Fibroblast of peridontal ligament (primary cell): ENCODE results near the gene PKP4.

ENCODE experiments used
- DNase-seq: peaks from one replicate; pipeline ENCODE4 v3.0.0-alpha.2; 2010; ENCODE audit errors: extremely low read depth

Gene PKP4

DNA sequence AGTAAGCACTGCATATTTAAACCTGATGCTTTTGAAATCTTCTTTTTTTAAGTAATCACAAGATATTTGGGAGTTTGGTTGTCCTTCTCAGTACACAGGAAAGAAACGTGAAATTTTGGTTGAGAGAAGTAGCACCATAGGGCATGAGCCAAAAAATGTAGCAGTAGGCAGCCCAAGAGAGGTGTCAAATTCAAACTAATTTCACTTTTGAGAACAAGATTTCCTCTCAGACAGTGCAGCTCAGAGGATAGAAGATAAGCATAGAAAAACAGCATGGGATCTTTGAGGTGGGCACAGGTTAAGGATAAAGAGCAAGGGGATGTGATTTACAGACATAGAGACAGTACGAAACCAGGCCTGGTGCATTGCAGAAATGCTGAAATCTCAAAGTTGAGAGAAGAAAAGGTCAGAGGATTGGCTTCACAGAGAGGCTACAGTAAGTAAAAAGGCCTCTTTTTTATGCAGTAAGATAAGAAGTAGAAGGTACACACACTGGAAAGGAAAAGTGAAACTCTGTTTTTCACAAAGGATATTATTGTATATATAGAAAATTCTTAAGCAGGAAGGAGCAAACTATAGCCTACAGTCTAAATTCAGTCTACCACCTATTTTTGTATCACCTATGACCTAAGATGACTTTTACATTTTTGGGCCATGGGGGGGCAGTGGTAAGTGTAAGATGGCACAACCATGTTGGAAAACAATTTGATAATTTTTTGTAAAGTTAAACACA lies 89.8 kb downstream of the PKP4 start:
- DNase-seq = no peak

DNA sequence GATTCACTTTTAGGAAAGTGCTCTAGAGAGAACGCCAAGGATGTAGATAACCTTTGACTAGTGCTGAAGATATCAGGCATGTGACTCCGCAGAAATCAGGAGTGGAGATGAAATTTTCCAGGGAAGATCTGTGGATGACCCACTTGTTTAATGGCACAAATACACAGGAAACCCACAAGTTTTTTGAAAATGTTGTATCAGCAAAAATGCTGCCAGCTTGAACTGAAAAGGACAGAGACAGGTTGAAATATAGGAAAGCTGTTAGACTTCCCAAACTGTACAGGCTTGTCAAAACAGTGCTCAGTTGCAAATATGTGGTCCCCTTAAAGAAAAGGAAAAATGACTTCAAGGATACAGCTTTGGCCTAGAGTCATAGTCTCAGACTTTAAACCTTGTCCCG lies 96.5 kb downstream of the PKP4 start:
- DNase-seq = no peak

DNA sequence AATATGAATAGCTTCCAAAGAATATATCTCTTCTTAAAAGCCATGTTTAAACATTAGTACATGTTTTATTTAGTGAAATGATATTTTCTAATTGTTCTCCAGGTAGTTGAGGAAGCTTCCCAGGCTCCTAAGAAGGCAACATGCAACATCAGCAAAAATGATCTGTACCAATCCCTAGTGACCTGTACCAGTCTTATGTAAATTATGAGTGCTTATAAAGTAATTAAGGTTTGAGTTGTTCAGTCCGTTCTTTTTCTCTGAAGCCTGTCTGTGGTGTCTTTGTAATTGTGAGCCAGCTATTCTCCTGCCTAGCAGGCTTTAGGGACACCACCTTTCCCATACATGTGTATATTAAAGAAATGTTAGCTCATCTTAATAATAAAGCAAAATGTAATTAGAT lies 98.2 kb downstream of the PKP4 start:
- no peak for DNase-seq

DNA sequence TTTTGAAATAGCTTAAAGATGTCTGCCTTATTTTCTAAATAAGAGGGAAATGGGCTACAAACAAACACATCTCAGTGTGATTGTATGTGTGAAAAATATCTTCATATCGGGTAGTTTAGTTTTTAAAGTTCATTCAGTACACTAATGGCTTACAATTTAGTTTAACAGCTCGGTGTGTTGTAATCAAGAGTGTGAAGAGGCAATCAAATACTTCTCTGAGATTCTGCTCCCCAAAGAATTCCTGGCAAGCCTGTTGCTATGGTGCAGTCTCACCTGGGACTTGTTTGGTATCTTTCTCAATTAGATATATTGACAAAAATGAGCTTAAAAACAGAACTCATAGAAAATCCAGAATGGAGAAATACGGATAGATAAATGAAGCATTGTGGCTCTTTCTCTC lies 99.4 kb downstream of the PKP4 start:
- no peak for DNase-seq

DNA sequence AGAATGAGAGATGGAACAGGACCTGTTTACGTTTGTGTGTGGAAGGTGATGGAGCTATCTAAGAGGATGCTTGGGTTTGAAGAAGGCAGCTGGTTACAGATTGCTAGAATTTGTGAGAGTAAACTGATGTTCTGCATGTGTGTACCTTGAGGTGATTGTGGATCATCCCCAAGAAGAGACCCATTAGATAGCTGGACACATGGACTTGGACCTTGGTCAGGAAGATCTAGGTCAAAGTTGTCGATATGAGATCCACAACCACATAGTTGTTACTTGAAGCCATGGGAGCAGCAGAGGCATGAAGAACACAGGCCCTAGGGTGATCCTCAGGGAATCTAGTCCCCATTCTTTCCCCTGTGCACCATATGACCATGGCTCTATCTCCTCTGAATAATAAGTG lies 101.0 kb downstream of the PKP4 start:
- no peak for DNase-seq

DNA sequence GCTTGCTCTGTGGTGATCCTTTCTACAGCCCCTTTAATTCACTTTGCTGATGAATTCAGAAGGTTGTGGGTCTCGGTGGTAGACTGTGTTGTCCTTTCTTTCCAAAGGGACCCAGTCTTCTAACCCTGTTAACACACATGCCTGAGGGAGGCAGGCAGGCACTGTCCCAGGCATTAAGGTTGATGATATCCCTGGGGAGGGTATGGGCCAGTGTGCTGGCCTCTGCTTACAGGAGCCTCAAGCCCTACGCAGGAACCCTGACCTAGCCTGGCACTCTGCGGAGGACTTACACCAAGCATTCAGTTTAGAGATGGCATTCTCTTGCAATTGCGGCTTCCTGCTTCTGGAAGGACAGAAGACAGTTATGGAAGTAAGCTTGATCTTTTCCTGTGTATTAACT lies 102.5 kb downstream of the PKP4 start:
- no peak for DNase-seq

DNA sequence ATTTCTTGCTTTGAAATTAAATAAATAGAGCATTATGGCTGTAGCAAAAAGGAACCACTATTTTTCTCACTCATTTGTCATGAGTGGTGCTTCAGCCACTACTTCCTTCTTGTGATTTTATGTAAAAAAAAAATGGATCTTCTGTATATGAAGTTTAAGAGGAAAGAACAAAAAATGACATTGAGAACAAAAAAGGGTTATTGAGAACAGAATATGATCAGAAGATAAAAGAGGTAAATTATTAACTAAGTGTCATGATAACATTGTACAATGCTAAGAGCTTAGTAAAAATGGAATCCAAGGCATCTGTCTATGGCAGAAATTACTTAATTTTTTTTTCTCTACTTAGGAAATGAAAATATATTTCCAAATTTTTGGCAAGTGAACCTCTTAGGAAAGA lies 103.5 kb downstream of the PKP4 start:
- no peak for DNase-seq

DNA sequence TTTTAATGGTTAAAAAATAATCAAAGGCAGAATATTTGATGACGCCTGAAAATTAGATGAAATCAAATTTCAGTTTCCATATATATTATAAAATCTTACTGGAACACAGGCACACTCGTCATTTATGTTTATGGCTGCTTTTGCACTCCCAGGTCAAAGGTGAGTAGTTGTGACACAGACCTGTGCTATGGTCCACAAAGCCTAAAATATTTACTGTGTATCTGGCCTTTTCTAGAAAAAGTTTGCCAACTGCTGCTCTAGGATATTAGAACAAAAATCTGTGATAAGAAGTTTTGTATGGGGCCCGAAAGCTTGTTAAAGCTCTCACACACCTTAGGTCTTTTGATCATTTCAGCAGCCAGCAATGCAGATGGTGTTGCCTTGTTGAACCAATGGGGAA lies 104.3 kb downstream of the PKP4 start:
- no peak for DNase-seq

DNA sequence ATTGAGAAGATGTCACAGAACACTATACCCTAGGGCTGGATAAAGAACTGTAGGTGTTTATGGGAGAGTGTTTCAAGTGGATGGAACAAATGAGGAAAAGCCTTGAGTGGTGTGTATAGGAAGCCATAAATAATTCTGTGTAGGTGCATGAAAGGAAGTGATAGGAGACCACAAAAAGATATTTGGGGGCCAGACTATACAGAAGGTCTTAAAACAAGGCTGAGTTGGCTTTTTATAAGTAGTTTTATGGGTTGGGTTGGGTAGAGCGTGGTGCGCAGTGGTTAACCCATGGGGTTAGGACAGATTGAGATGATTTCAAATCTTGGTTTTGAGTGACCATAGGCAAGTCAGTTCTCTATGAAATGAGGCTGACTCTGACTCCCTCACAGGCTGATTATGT lies 110.5 kb downstream of the PKP4 start:
- DNase-seq = no peak

DNA sequence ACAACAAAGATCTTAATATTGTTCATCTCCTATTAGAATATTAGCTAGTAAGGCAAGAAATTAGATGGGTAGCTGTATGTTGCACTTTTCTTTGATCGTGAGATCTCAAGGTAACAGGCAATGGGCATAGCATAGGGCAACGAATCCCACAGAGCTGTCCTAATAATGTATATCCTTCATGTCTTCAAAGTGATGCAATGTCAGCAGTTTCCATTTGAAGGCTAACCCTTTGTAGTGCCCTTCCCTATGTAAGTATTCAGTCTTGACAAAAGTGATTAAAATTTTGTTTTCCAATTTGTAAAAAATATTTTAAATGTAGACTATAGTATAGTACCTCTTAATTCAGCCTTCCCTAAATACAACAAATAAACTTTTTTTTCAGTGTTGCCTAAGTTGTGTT lies 112.5 kb downstream of the PKP4 start:
- DNase-seq = no peak

DNA sequence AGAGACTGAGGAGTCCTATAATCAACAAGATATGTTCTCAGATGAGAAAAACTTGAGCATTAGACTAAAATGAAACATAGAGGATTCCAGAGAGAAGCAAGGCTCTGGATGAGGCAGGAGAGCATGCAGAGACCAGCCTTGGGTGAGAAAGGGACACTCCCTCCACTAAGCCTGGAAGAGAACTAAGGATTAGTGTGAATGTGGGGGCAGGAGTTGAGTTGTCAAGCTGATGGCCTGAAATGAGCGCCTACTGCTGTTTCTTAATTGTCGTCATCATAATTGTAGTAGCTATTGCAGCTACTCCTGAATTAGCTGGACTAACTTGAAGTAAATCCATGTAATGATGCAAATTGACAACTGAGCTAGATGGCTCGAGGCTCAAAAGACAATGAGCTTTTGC lies 114.1 kb downstream of the PKP4 start:
- no peak for DNase-seq

DNA sequence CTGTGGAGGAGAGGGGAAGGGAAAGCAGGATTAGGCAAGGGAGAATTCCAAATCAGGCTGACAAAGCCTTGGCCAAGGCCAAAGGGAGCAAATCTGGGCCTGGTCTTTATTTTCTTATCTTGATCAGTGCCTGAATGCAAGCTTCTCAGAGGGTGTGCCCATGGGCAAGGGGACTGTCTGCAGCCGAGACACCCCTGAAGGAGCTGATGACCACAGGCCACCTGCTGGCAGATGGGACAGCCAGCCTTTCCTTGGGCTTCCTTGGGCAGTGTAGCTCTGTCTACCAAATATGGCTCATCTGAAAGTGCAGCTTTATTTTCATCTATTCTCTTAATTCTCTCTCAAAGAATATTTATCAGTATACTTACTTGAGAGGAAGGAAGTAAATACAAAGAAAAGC lies 117.0 kb downstream of the PKP4 start:
- no peak for DNase-seq

DNA sequence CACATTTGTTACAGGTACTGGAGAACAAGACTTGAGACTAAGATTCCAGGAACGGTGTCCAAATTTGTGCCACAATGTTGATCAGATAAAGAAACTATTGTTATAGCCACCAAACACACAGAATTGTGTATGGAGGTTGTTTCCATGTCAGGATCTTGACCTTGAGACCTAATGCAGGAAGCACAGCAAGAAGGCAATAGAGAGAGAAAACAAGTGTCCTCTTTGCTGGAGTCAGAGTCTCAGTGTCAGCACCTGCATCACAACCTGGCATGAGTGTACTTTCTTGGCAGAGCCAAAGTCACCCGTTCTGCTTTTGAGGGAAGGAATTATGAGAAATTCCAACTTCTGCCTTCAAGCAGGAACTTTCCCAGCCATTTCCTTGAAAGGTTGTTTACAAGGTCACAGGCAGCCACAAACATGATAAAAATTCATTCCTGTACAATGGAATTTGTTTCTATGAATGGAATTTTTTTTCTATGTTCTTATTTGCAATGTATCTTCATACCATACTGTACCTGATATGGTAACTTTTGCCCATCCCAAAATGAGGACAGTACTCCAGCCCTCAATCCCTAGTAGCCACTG lies 118.4 kb downstream of the PKP4 start:
- no peak for DNase-seq

DNA sequence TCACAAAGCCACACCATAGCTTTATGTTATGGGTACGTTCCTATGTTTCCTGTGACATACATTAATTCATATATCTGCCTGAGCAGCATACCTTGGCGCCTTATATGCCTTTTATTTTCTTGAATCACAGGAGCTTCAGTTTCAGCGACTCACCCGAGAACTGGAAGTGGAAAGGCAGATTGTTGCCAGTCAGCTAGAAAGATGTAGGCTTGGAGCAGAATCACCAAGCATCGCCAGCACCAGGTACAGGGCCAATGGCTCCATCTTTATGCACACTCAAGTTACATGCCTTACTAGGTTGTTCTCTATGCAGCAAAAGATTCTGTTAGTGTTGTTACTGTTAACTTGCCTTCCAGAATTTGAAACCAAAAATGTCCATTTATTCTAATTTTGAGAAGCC lies 120.4 kb downstream of the PKP4 start:
- DNase-seq = no peak

DNA sequence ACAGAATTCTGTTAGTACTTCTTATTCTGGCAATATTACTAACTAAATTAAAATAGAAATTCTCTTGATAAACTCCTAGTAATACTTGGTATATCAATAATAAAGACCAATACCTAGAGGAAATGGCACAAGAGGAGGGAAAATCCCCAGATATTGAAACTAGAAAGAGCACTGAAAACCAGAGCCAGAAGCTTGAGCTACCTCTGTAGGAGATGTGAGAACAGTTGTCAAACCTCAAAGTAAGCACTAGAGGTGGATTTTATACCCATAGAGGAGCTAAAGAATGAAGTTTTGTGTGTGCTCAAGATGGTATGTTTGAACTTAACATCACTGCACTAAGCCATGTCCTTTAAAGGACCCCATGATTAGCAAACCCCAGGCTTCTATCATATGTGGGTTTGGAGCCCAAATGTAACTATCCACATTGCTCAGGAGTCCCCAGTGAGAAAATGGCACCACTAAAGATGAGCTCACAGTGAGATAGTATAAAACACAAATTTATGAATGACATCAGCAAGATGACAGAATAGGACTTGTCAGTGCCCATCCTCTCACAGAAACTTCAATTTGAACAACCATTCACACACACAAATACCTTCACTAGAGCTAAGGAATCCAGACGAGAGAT lies 122.1 kb downstream of the PKP4 start:
- no peak for DNase-seq

DNA sequence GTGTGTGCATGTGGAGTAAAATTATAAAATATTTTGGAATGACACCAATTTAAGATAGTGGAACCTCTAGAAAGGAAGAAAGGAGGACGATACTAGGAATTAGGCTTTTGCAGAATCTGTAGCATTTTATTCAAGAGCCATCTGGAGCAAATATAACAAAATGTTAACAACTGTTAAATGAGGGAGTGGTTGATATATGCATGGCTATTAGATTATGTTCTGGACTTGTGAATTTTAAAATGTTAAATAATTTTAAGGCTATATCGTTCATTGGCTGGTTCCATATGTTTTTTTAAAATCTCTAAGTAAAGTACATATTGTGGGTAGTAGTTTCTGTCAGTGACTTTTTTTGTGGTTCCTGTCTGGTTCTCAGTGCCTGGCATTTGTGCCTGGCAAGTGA lies 123.2 kb downstream of the PKP4 start:
- no peak for DNase-seq

DNA sequence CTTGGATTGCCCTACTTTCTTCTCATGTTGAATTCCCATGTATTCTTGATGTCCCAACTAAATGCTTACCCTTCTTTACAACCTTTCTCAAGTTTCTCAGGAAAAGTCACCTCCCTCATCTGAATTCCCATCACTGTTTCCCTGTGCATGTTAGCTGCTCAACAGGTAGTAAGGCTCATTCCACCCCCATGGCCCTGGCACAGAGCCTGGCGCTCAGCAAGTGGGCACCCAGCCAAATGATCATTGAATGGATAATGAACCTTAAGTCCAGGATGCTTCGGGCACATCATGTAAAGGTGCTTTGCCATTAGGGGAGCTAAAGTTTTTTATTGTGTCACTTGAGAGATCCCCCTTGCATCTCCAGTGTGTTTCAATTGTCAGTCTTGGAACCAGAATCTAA lies 124.0 kb downstream of the PKP4 start:
- DNase-seq = peak; percentile 18

DNA sequence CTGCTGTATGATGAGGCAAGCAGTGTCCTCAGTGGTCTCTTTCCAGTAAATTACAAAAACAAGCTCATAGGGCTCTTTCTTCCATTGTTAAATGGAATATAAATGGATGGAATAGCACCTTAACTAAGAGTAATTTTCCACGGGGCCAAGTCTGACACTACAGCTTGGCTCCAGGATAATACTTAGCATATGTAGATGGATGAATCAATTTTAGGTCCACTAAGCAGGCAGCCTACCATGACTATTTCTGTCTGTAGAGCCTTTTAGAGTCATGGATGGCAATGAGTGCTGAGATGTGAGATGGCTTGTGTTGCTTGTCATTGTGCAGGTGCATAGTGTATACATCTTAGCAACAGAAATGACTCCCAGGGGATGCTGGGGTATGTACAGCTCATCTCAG lies 125.9 kb downstream of the PKP4 start:
- DNase-seq = no peak

DNA sequence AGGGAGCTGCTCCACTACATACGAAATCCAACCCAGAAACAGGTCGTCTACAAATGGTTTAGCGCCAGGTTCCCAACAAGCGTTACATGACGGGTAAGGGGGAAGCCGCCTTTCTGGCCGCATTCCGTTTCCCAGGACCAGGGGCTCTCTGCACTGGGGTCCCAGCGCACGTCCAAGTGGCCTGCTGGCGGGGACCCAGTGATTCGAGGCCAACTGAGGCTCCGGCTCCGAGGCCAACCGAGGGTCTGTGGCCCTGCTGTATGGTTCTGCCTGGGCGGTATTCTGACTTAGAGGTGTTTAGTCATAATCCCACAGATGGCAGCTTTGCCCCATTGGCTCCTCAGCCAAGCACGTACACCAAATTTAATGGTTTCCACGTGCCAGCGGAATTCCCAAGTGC lies 127.2 kb downstream of the PKP4 start:
- DNase-seq = no peak

DNA sequence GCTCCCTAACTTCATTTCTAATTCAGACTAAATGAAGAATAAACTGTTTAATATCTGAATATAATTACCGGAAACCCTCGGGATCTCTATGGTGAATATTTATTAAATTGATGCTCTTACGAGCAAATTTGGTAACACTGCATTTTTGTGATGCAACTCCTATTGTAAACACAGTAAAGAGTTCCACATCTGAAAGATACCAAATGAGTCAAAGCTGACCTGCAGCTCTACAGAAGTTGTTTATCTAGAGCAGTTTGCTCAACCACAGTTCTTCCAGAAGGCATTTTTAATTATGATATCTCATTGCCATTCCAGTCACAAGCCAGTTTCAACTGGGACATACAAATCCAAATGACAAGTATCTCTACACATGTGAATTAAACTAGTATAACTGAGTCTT lies 129.7 kb downstream of the PKP4 start:
- peak; percentile 90 for DNase-seq

DNA sequence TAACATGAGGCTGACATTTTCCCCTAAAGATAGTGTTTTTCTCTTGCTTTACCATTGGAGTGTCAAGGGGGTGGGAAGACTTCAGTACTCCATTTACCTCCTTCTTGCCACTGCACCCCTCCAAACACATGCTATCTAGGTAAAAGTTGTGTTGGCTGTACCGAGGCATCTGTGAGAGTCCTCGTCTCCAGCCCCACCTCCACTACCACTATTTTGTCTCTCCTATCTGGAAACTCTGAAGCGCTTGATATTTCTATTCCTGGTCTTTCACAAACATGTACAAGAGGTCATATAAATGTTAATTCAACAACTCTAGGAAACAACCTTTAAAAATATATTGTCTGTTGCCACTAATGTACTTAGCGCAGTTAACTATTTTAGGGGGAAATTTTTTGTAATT lies 132.6 kb downstream of the PKP4 start:
- no peak for DNase-seq

DNA sequence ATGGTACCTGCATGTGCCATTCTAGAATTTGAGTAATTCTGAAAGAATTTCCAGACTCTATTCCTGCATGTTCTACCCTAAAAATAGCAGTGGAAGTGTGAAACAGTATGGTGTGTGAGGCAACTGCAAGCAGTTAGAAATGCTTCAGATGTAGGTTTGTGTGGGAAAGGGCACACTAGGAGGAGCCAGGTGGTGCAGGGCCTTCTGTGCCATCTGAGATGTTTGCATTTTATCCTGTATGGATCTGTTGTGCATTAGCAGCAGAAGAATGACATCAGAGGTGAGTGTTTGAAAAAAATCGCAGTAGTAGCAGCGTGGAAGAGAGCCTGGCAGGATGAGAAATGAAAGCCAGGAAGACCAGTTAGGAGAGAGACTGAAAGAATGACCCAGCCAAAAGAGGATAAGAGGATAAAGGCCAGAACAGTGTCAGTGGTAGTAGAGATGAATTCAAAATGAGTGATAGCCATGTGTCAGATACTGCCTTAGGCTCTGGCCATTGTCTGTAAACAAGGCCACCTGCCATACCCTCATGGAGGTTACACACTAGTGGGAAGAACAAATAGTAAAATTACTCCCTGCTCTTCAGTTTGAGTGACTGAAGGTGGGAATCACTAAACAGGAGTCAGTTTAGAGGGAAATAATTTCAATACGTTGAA lies 142.2 kb downstream of the PKP4 start:
- peak; percentile 20 for DNase-seq

DNA sequence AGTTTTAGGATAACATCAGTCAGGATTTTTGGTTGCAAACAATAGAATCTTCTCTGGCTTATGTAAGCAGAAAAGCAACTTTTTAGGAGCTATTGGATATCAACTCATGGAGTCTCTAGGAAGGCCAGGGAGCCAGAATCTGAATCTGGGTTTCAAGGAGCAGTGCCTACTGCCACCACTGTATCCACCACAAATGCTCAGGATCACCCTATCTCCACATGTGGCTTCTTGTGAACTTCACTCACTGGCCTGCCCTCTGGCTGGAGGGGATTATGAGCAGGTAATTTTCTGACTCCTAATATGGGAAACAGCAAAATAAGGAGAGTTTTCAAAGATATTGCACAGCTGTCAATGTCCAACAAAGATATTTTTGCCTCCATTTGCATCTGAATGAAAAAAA lies 142.9 kb downstream of the PKP4 start:
- peak; percentile 4 for DNase-seq
